ENCODE measurements around the gene DARS2.
"Not testable (repeated sequence)": the region's sequence is repeated elsewhere in the genome, so short reads cannot be mapped to it uniquely, and the experiment has no call there.

DARS2 gene, protein sequence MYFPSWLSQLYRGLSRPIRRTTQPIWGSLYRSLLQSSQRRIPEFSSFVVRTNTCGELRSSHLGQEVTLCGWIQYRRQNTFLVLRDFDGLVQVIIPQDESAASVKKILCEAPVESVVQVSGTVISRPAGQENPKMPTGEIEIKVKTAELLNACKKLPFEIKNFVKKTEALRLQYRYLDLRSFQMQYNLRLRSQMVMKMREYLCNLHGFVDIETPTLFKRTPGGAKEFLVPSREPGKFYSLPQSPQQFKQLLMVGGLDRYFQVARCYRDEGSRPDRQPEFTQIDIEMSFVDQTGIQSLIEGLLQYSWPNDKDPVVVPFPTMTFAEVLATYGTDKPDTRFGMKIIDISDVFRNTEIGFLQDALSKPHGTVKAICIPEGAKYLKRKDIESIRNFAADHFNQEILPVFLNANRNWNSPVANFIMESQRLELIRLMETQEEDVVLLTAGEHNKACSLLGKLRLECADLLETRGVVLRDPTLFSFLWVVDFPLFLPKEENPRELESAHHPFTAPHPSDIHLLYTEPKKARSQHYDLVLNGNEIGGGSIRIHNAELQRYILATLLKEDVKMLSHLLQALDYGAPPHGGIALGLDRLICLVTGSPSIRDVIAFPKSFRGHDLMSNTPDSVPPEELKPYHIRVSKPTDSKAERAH

DNA sequence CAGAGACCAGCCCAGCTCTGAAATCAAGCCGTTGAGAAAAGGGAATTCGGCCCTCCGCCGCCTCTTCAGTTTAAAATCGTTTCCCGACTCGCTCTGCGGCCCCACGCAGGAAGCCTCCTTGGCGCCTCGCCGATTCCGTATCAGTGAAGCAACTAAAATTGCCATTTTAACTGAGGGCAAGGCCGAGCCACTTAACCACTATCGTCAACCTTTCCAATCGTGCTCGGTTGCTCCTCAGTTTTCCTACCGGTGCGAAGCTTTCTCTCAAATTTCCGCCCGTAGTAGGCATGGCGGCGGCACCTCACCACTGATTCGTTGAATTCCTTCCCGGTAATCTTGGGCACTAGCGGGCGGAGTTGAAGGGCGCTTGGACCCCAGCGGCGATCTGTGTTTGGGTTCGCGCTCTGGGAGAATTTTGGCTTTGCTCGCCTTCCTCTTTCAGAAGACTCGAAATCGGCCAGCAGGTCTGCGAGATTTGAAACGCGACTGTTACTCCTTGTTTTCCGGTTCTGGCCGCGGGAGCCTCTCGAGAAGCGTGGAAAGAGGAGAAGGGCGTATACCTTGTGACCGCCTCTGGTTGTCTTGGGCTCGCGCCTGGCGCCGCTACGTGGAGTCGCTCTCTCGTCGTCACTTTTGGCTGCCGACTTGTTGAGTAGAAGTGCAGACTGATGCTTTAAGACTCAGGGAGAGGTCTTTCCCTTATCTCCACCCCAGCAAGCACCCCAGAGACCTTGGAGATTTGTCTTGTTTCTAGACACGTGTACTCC is at the start of gene DARS2, which contains the start of gene CENPL:
TSS of gene DARS2 (plus strand) at position 359 of the 767 bp plus-strand sequence. CDS start 557 bp downstream, outside the sequence.
TSS of gene CENPL (minus strand) at position 569 of the 767 bp plus-strand sequence. CDS start 13,584 bp downstream, outside the sequence.
- Histone ChIP-seq H3K9me3 (ENCODE audit: control insufficient read depth, low read depth, low read length) (no peaks in the 10 kb centered on the region), H3K27me3 (ENCODE audit: control insufficient read depth, insufficient read depth, low read length) (no peaks in the 10 kb centered on the region), H3K4me1 (ENCODE audit: control insufficient read depth, low read depth, low read length) (peaks cover 6% of the 10 kb centered on the region)

DNA sequence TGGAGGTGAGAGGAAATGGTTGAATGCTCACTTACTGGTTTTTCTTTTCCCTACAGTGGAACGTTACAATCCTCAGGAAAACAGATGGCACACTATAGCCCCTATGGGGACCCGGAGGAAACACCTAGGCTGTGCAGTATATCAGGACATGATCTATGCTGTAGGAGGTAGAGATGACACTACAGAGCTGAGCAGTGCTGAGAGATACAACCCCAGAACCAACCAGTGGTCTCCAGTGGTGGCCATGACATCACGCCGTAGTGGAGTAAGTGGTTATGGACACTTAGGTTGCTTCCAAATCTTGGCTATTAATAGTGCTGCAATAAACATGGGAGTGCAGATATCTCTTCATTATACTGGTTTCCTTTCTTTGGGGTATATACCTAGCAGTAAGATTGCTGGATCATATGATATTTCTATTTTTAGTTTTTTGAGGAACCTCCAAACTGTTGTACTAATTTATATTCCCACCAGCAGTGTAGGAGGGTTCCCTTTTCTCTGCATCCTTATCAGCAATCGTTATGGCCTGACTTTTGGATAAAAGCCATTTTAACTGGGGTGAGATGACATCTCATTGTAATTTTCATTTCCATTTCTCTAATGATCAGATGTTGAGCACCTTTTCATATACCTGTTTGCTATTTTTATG is 48.8 kb upstream of the DARS2 start:
- Histone ChIP-seq H3K27ac (ENCODE audit: low read length) (no peak overlapping the region), H3K4me1 (ENCODE audit: control insufficient read depth, low read depth, low read length) (no peaks in the 10 kb centered on the region), H3K4me3 (ENCODE audit: low read length) (no peak overlapping the region), H3K9ac (ENCODE audit: low read length) (no peak overlapping the region), H3K27me3 (ENCODE audit: control insufficient read depth, insufficient read depth, low read length) (no peaks in the 10 kb centered on the region), H3K36me3 (ENCODE audit: control insufficient read depth, low read depth, low read length) (no peaks in the 10 kb centered on the region), H3K9me3 (ENCODE audit: control insufficient read depth, low read depth, low read length) (no peaks in the 10 kb centered on the region)

More for the DNA sequence above, at the start of gene DARS2, which contains the start of gene CENPL:
- Histone ChIP-seq H3K9ac (ENCODE audit: low read length) (peak within 1 kb of the TSS; percentile 97), H3K36me3 (ENCODE audit: control insufficient read depth, low read depth, low read length) (peaks cover 5% of the 10 kb centered on the region), H3K4me3 (ENCODE audit: low read length) (peak within 1 kb of the TSS; percentile 97), H3K27ac (ENCODE audit: low read length) (peak within 1 kb of the TSS; percentile 90)

DNA sequence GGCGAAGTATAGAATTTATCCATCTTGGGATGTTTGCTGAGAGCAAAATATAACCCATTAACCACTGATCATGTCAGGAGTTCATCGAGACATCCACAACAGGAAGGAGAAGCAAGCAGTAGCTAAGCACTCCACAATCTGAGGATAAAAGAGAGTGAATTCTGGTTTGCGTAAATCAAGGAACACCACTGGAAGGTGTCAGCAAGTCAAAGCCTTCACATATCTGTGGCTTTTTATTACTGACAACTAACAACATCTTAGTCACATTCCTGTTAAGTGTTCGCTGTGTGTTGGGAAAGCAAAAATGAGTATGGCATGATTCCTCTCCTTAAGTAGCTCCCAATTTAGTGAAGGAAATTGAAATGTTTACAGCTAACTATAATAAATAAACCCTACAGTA is 44.5 kb upstream of the DARS2 start:
- Histone ChIP-seq H3K4me1 (ENCODE audit: control insufficient read depth, low read depth, low read length) (no peaks in the 10 kb centered on the region), H3K27ac (ENCODE audit: low read length) (no peak overlapping the region), H3K27me3 (ENCODE audit: control insufficient read depth, insufficient read depth, low read length) (no peaks in the 10 kb centered on the region), H3K9me3 (ENCODE audit: control insufficient read depth, low read depth, low read length) (no peaks in the 10 kb centered on the region), H3K36me3 (ENCODE audit: control insufficient read depth, low read depth, low read length) (peaks cover 15% of the 10 kb centered on the region), H3K4me3 (ENCODE audit: low read length) (no peak overlapping the region), H3K9ac (ENCODE audit: low read length) (no peak overlapping the region)

DNA sequence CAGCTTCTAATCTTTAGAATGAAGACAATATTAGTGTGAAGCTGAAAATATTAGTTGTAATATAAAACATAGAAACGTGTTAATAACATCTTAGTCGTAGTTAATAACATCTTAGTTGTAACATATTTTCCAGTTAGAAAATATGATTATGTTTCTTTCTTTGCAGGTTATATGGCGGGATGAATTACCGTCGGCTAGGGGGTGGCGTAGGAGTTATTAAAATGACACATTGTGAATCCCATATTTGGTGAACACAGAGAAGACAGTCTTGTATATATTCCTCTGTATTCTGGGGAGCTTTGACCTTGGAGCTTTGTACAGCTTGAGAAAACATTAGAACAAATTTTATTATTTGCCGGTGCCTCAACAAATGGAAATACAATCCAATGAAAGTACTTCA is 39.5 kb upstream of the DARS2 start:
- H3K9ac ChIP-seq (ENCODE audit: low read length), result no peak overlapping the region
- H3K4me3 ChIP-seq (ENCODE audit: low read length), result no peak overlapping the region
- H3K27me3 ChIP-seq (ENCODE audit: control insufficient read depth, insufficient read depth, low read length), result no peaks in the 10 kb centered on the region
- H3K4me1 ChIP-seq (ENCODE audit: control insufficient read depth, low read depth, low read length), result no peaks in the 10 kb centered on the region
- H3K27ac ChIP-seq (ENCODE audit: low read length), result no peak overlapping the region
- H3K36me3 ChIP-seq (ENCODE audit: control insufficient read depth, low read depth, low read length), result peaks cover 17% of the 10 kb centered on the region
- no peaks in the 10 kb centered on the region for H3K9me3 ChIP-seq (ENCODE audit: control insufficient read depth, low read depth, low read length)

DNA sequence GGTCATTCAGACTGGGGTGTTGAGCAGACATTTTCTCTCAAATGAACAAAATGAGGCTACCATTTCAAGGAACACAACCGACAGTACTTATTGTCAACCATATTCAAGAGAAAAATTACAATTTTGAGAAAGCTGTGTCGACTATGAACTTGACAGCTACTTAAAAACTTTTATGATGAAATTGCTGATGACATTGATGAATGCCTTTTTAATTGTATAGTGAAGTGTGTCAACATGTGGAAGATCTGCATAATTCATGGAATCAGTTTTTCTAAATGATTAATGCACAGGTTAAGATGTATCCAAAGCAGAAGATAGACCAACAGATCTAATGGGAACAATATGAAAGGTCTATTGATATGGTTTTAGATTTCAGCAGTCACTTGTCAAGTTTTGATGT is 34.6 kb upstream of the DARS2 start:
- Histone ChIP-seq H3K9me3 (ENCODE audit: control insufficient read depth, low read depth, low read length) (no peaks in the 10 kb centered on the region), H3K27me3 (ENCODE audit: control insufficient read depth, insufficient read depth, low read length) (no peaks in the 10 kb centered on the region), H3K4me1 (ENCODE audit: control insufficient read depth, low read depth, low read length) (no peaks in the 10 kb centered on the region), H3K36me3 (ENCODE audit: control insufficient read depth, low read depth, low read length) (peaks cover 3% of the 10 kb centered on the region), H3K9ac (ENCODE audit: low read length) (no peak overlapping the region), H3K27ac (ENCODE audit: low read length) (no peak overlapping the region), H3K4me3 (ENCODE audit: low read length) (no peak overlapping the region)

DNA sequence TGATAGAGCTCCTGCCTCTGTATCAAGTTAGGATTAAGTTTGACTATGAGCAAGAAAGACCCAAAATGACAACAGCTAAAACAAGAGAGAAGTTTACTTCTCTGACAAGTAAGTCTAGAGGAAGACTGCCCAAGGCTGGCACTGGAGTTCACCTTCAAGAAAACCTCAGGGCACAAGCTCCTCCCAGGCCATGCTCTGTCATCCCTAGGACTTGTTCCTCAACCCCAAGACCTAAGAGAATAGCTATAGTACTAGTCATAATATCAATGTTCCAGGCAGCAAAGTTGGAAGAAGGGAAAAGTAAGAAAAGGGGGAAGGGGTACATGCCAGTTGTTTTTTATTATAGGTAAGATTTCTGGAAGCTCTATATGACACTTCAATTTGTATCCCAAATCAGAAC is 26.4 kb upstream of the DARS2 start:
- Histone ChIP-seq H3K27ac (ENCODE audit: low read length) (no peak overlapping the region), H3K4me1 (ENCODE audit: control insufficient read depth, low read depth, low read length) (no peaks in the 10 kb centered on the region), H3K9me3 (ENCODE audit: control insufficient read depth, low read depth, low read length) (no peaks in the 10 kb centered on the region), H3K36me3 (ENCODE audit: control insufficient read depth, low read depth, low read length) (peaks cover 15% of the 10 kb centered on the region), H3K27me3 (ENCODE audit: control insufficient read depth, insufficient read depth, low read length) (no peaks in the 10 kb centered on the region), H3K4me3 (ENCODE audit: low read length) (no peak overlapping the region), H3K9ac (ENCODE audit: low read length) (no peak overlapping the region)

DNA sequence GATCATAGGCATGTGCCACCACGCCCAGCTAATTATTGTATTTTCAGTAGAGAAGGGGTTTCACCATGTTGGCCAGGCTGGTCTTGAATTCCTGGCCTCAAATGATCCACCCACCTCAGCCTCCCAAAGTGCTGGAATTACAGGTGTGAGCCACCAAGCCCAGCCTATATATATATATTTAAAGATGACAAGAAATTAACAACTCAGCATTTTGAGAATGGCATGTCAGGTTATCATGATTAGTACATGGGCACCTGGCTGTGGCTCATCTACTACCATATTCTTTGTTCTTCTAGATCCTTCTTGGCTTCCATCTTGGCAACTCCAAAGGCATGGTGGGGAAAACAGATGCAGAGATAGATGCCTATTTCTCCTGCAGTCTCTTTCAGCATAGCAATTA is 24.5 kb upstream of the DARS2 start:
- peaks cover 21% of the 10 kb centered on the region for H3K36me3 ChIP-seq (ENCODE audit: control insufficient read depth, low read depth, low read length)
- not testable (repeated sequence) for H3K4me1 ChIP-seq (ENCODE audit: control insufficient read depth, low read depth, low read length); H3K27me3 ChIP-seq (ENCODE audit: control insufficient read depth, insufficient read depth, low read length); H3K9me3 ChIP-seq (ENCODE audit: control insufficient read depth, low read depth, low read length); H3K9ac ChIP-seq (ENCODE audit: low read length); H3K4me3 ChIP-seq (ENCODE audit: low read length); H3K27ac ChIP-seq (ENCODE audit: low read length)

DNA sequence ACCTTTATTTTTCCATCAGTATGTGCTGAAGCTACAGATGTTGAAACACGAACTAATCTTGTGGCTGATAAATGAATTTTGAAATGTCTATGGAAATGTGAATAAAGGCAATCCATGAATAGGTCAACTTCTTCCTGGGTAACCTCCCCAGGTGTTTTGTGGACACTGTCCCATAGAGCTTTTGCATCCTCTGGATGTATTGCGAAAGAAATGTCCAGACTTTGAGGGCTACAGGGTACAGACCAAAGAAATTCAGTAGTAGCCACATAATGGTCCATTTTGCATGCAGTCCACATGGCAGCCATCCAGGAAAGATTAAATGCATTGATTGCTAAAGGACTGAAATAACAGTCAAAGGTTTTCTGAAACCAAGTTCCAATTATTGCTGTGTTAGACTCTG is 21.5 kb upstream of the DARS2 start:
- peaks cover 36% of the 10 kb centered on the region for H3K36me3 ChIP-seq (ENCODE audit: control insufficient read depth, low read depth, low read length)

DNA sequence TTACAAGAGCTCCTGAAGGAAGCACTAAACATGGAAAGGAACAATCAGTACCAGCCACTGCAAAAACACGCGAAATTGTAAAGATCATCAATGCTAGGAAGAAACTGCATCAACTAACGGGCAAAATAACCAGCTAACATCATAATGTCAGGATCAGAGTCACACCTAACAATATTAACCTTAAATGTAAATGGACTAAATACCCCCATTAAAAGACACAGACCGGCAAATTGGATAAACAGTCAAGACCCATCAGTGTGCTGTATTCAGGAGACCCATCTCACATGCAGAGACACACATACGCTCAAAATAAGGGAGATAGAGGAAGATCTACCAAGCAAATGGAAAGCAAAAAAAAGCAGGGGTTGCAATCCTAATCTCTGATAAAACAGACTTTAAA is 10.8 kb upstream of the DARS2 start:
- not testable (repeated sequence) for H3K4me3 ChIP-seq (ENCODE audit: low read length)

More for the DNA sequence above, 21.5 kb upstream of the DARS2 start:
- Histone ChIP-seq H3K27ac (ENCODE audit: low read length) (no peak overlapping the region), H3K27me3 (ENCODE audit: control insufficient read depth, insufficient read depth, low read length) (no peaks in the 10 kb centered on the region), H3K9me3 (ENCODE audit: control insufficient read depth, low read depth, low read length) (no peaks in the 10 kb centered on the region), H3K4me3 (ENCODE audit: low read length) (no peak overlapping the region), H3K4me1 (ENCODE audit: control insufficient read depth, low read depth, low read length) (no peaks in the 10 kb centered on the region), H3K9ac (ENCODE audit: low read length) (no peak overlapping the region)

DNA sequence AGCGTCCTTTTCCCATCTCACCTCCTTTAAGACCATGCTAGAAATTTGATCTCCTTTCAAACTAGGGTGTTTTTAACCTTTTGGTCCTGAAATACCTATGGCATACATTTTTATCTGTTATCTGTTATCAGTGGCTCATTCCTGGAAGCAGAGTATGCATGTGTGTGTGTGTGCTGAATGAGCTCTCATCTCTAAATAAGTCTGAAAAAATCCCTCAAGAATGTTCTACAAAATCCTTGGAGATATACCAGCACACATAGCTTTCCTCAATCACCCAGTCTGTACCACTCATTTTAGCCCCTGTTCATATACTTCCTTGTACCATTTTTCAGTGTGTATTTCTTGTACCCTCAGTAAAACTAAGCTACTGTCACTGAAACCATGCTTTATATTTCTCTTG is 6.0 kb upstream of the DARS2 start:
- Histone ChIP-seq H3K4me1 (ENCODE audit: control insufficient read depth, low read depth, low read length) (peaks cover 6% of the 10 kb centered on the region), H3K4me3 (ENCODE audit: low read length) (no peak overlapping the region), H3K36me3 (ENCODE audit: control insufficient read depth, low read depth, low read length) (peaks cover 12% of the 10 kb centered on the region), H3K27ac (ENCODE audit: low read length) (no peak overlapping the region), H3K9me3 (ENCODE audit: control insufficient read depth, low read depth, low read length) (no peaks in the 10 kb centered on the region), H3K27me3 (ENCODE audit: control insufficient read depth, insufficient read depth, low read length) (no peaks in the 10 kb centered on the region), H3K9ac (ENCODE audit: low read length) (no peak overlapping the region)

More for the DNA sequence above, 10.8 kb upstream of the DARS2 start:
- H3K9me3 ChIP-seq (ENCODE audit: control insufficient read depth, low read depth, low read length); H3K27me3 ChIP-seq (ENCODE audit: control insufficient read depth, insufficient read depth, low read length); H3K9ac ChIP-seq (ENCODE audit: low read length); H3K27ac ChIP-seq (ENCODE audit: low read length); H3K4me1 ChIP-seq (ENCODE audit: control insufficient read depth, low read depth, low read length): not testable (repeated sequence)
- peaks cover 15% of the 10 kb centered on the region for H3K36me3 ChIP-seq (ENCODE audit: control insufficient read depth, low read depth, low read length)

DNA sequence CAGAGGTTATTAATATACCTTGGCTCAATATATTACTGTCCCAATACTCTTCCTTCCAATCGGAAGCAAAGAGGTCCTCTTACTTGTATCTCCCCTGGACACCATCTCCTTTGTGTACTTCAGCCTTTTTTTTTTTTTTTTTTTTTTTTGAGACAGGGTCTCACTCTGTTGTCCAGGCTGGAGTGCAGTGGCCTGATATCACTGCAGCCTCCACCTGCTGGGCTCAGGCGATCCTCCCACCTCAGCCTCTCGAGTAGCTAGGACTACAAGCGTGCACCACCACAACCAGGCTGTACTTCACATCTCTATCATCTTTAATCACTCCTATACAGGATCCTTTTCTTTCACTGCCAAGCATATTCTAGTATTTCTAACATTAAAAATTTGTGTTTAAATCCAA is 2.8 kb upstream of the DARS2 start:
- no peak overlapping the region for H3K9ac ChIP-seq (ENCODE audit: low read length)

More for the DNA sequence above, 2.8 kb upstream of the DARS2 start:
- Histone ChIP-seq H3K4me3 (ENCODE audit: low read length) (no peak overlapping the region), H3K27me3 (ENCODE audit: control insufficient read depth, insufficient read depth, low read length) (no peaks in the 10 kb centered on the region), H3K27ac (ENCODE audit: low read length) (no peak overlapping the region), H3K9me3 (ENCODE audit: control insufficient read depth, low read depth, low read length) (no peaks in the 10 kb centered on the region), H3K36me3 (ENCODE audit: control insufficient read depth, low read depth, low read length) (peaks cover 12% of the 10 kb centered on the region), H3K4me1 (ENCODE audit: control insufficient read depth, low read depth, low read length) (peaks cover 6% of the 10 kb centered on the region)

Data from iPS-18a (cell line).